SK-N-SH (cell line): ENCODE data around the gene COX10. TPM values are rescaled to one million over a fixed set of nuclear protein-coding genes. Genes with fewer than 3 reads are reported as not detected.

Source experiments
- CTCF ChIA-PET: fragments of 300-600, 350-600 bp; formaldehyde crosslinking; extraction: SDS; loops from one replicate; lab custom pipeline; 2021; lab: Yijun Ruan, JAX
- POLR2A ChIA-PET: fragments of 350-600 bp; sonication (Branson Sonifier 250); formaldehyde crosslinking; extraction: SDS; loops from one replicate; lab custom pipeline; 2020; ENCODE audit warnings: antibody characterized with exemption, inconsistent platforms; lab: Yijun Ruan, JAX
- DNase-seq: peaks from one replicate; pipeline ENCODE4 v3.0.0; 2012
- H2AFZ ChIP-seq: fragments of 200-600 bp; sonication (generic); 2 replicates; pipeline ENCODE4 v1.8.1; 2016; ENCODE audit warnings: antibody characterized with exemption, mild to moderate bottlenecking, low read depth
- H3F3A ChIP-seq: fragments of 200-600 bp; sonication (generic); replicated peaks from 2 replicates; pipeline ENCODE3; 2016; ENCODE audit warnings: antibody characterized with exemption, mild to moderate bottlenecking; ENCODE audit not compliant: insufficient read depth
- H3K27ac ChIP-seq, 2 experiments: fragments of 200-500 bp in 1 of 2; fragments of 200-600 bp in 1 of 2; sonication (Bioruptor generic) in 1 of 2; sonication (generic), shearing (Covaris generic) in 1 of 2; 2 replicates each; pipeline versions ENCODE4 v1.5.1 to v1.6.1; 2014 to 2016; ENCODE audit warnings: low read depth in 2 of 2, inconsistent platforms in 1 of 2, low read length in 1 of 2, mild to moderate bottlenecking in 1 of 2, mixed read lengths in 1 of 2
- H3K27me3 ChIP-seq: fragments of 200-600 bp; sonication (generic), shearing (Covaris generic); 2 replicates; pipeline ENCODE4 v1.6.1; 2016; ENCODE audit warnings: mixed run types; ENCODE audit not compliant: insufficient read depth
- H3K36me3 ChIP-seq, 2 experiments: fragments of 200-500 bp in 1 of 2; fragments of 200-600 bp in 1 of 2; sonication (Bioruptor generic) in 1 of 2; sonication (generic) in 1 of 2; replicated peaks in 1 of 2; 2 replicates each; pipeline versions ENCODE3 to v1.5.1; 2014 to 2016; ENCODE audit warnings: low read length in 1 of 2, mild to moderate bottlenecking in 1 of 2; ENCODE audit not compliant: insufficient read depth in 2 of 2, control insufficient read depth in 1 of 2
- H3K4me1 ChIP-seq, 2 experiments: fragments of 200-500 bp in 1 of 2; fragments of 200-600 bp in 1 of 2; sonication (Bioruptor generic) in 1 of 2; sonication (generic), shearing (Covaris generic) in 1 of 2; 2 replicates each; pipeline versions ENCODE4 v1.5.1 to v1.6.1; 2014 to 2016; ENCODE audit warnings: low read depth in 1 of 2, low read length in 1 of 2, mixed run types in 1 of 2; ENCODE audit not compliant: insufficient read depth in 2 of 2, control insufficient read depth in 1 of 2
- H3K4me2 ChIP-seq: fragments of 200-600 bp; sonication (generic), shearing (Covaris generic); 2 replicates; pipeline ENCODE4 v1.6.1; 2017; ENCODE audit warnings: mixed run types
- H3K4me3 ChIP-seq, 2 experiments: fragments of 200-500 bp in 1 of 2; fragments of 200-600 bp in 1 of 2; sonication (Bioruptor generic) in 1 of 2; sonication (generic), shearing (Covaris generic) in 1 of 2; 2 replicates each; pipeline versions ENCODE4 v1.5.1 to v1.8.1; 2014 to 2016; ENCODE audit warnings: low read depth in 2 of 2, inconsistent platforms in 1 of 2, low read length in 1 of 2, mild to moderate bottlenecking in 1 of 2, mixed read lengths in 1 of 2, moderate library complexity in 1 of 2
- H3K79me2 ChIP-seq: fragments of 200-600 bp; sonication (generic); 2 replicates; pipeline ENCODE4 v1.8.1; 2017; ENCODE audit warnings: mild to moderate bottlenecking; ENCODE audit not compliant: insufficient read depth
- H3K9ac ChIP-seq: fragments of 200-600 bp; sonication (generic); 2 replicates; pipeline ENCODE4 v1.6.1; 2017; ENCODE audit warnings: mixed run types
- H3K9me2 ChIP-seq: fragments of 200-600 bp; sonication (generic); 2 replicates; pipeline ENCODE4 v1.6.1; 2017; ENCODE audit warnings: mixed run types
- H3K9me3 ChIP-seq: fragments of 200-600 bp; sonication (generic); 2 replicates; pipeline ENCODE4 v1.6.1; 2017; ENCODE audit warnings: mixed run types, mild to moderate bottlenecking, moderate library complexity
- H4K20me1 ChIP-seq: fragments of 200-600 bp; sonication (generic); 2 replicates; pipeline ENCODE4 v1.6.1; 2017; ENCODE audit warnings: mild to moderate bottlenecking, mixed run types; ENCODE audit not compliant: insufficient read depth
- CTCF ChIP-seq: fragments of 200-600 bp; sonication (generic); IDR thresholded peaks from 2 replicates; pipeline ENCODE4 v1.6.1; 2017; ENCODE audit warnings: antibody characterized with exemption, mild to moderate bottlenecking, moderate library complexity
- EP300 ChIP-seq, 2 experiments: IDR thresholded peaks; 2 replicates each; pipeline versions ENCODE4 v1.4.0 to v1.6.1; 2012; ENCODE audit warnings: borderline replicate concordance in 1 of 2, low read depth in 1 of 2, low read length in 1 of 2
- EZH2phosphoT487 ChIP-seq: fragments of 200-600 bp; sonication (generic); IDR thresholded peaks from 2 replicates; pipeline ENCODE4 v1.6.1; 2017; ENCODE audit warnings: low read depth, mixed run types, mild to moderate bottlenecking, antibody characterized with exemption, moderate library complexity, borderline replicate concordance
- GABPA ChIP-seq: IDR thresholded peaks from 2 replicates; pipeline ENCODE4 v1.4.0; 2012; ENCODE audit warnings: low read depth, mild to moderate bottlenecking
- MEF2A ChIP-seq: IDR thresholded peaks from 2 replicates; pipeline ENCODE4 v1.4.0; 2012; ENCODE audit warnings: low read depth, borderline replicate concordance
- NFIC ChIP-seq: IDR thresholded peaks from 2 replicates; pipeline ENCODE4 v1.4.0; 2012; ENCODE audit warnings: borderline replicate concordance
- NRF1 ChIP-seq: IDR thresholded peaks from 2 replicates; pipeline ENCODE4 v1.6.1; 2012; ENCODE audit warnings: low read depth, mild to moderate bottlenecking, low read length
- RCOR1 ChIP-seq: fragments of 150-350 bp; IDR thresholded peaks from 2 replicates; pipeline ENCODE4 v1.6.1; 2017; ENCODE audit warnings: antibody characterized with exemption, low read length
- REST ChIP-seq: IDR thresholded peaks from 2 replicates; pipeline ENCODE4 v1.6.1; 2012; ENCODE audit warnings: mild to moderate bottlenecking, low read depth, low read length, moderate library complexity
- RFX5 ChIP-seq: IDR thresholded peaks from 2 replicates; pipeline ENCODE4 v1.6.1; 2012; ENCODE audit warnings: mild to moderate bottlenecking, improper control_type of control experiment, low read length
- RXRA ChIP-seq: IDR thresholded peaks from 2 replicates; pipeline ENCODE4 v1.4.0; 2012; ENCODE audit warnings: low read depth, mild to moderate bottlenecking, borderline replicate concordance
- SIN3A ChIP-seq: IDR thresholded peaks from 2 replicates; pipeline ENCODE4 v1.6.1; 2012; ENCODE audit warnings: low read depth, mild to moderate bottlenecking, low read length, moderate library complexity, borderline replicate concordance
- TAF1 ChIP-seq: IDR thresholded peaks from 2 replicates; pipeline ENCODE4 v1.6.1; 2012; ENCODE audit warnings: low read depth, mild to moderate bottlenecking, low read length, moderate library complexity, borderline replicate concordance
- TCF12 ChIP-seq: IDR thresholded peaks from 2 replicates; pipeline ENCODE4 v1.4.0; 2012
- TEAD4 ChIP-seq: IDR thresholded peaks from 2 replicates; pipeline ENCODE4 v1.4.0; 2012; ENCODE audit warnings: mild to moderate bottlenecking, borderline replicate concordance; ENCODE audit not compliant: insufficient read depth
- ZBTB33 ChIP-seq: IDR thresholded peaks from 2 replicates; pipeline ENCODE4 v1.4.0; 2012; ENCODE audit warnings: low read depth, borderline replicate concordance
- WGBS: methylation state at CpG from one replicate; pipeline ENCODE4 v1.1.6; 2017; ENCODE audit warnings: low lambda C conversion rate; 5-methylcytosine and 5-hydroxymethylcytosine counted together
- polyA plus RNA-seq, 3 experiments: library from polyadenylated mRNA; depleted of rRNA; stranded (reverse); fragments of >200 nt; gene quantifications; 2 replicates each; pipeline ENCODE4 v1.2.3, GENCODE V29; 2012

Gene COX10
- polyA plus RNA-seq, 1 of the 3 experiments (the other 2 are of a cell fraction) = 8.7 TPM

GRCh38 chr17:14157822-14158221 lies 88.5 kb downstream of the COX10 start:
- Histone ChIP-seq H4K20me1 (no peaks in the 10 kb centered on the region), H3K4me1 (no peaks in the 10 kb centered on the region), H3K27ac (no peak overlapping the region), H3F3A (no peaks in the 10 kb centered on the region), H3K36me3 (peaks cover 6 to 12% of the 10 kb centered on the region in 2 experiments), H3K9me2 (no peaks in the 10 kb centered on the region), H3K4me3 (no peak overlapping the region), H3K79me2 (no peaks in the 10 kb centered on the region; the same call in 1 of the 2 replicates), H3K4me2 (no peak overlapping the region), H3K27me3 (no peaks in the 10 kb centered on the region), H2AFZ (no peak overlapping the region), H3K9ac (no peak overlapping the region), H3K9me3 (no peaks in the 10 kb centered on the region)
- 93% methylated on average over 1 of the region's 1 CpG for whole genome bisulfite sequencing
- DNase-seq = no peak
- ChIA-PET CTCF (no interaction called here), POLR2A (no interaction called here)
- TF ChIP-seq ZBTB33 = no peak
- no peak for TF ChIP-seq TAF1
- no peak for TF ChIP-seq NRF1
- TF ChIP-seq EP300 (IDR thresholded peaks at IDR 0.05; ENCODE audit: borderline replicate concordance in 1 of 2, low read depth in 1 of 2, low read length in 1 of 2) = no peak
- no peak for TF ChIP-seq EZH2phosphoT487
- TF ChIP-seq NFIC = no peak
- no peak for TF ChIP-seq MEF2A
- TF ChIP-seq TEAD4 = no peak
- TF ChIP-seq GABPA = no peak
- no peak for TF ChIP-seq TCF12
- no peak for TF ChIP-seq RFX5
- TF ChIP-seq RXRA = no peak
- no peak for TF ChIP-seq REST

GRCh38 chr17:14158707-14159106 lies 89.4 kb downstream of the COX10 start:
- no peaks in the 10 kb centered on the region for H3K9me2 ChIP-seq
- ChIA-PET CTCF (no interaction called here), POLR2A (no interaction called here)
- H3K4me3 ChIP-seq = no peak overlapping the region
- H3F3A ChIP-seq = no peaks in the 10 kb centered on the region
- H3K4me1 ChIP-seq = no peaks in the 10 kb centered on the region
- peaks cover 6 to 12% of the 10 kb centered on the region in 2 experiments for H3K36me3 ChIP-seq
- H3K27me3 ChIP-seq = no peaks in the 10 kb centered on the region
- 89% methylated on average over 3 of the region's 3 CpGs for WGBS
- H3K4me2 ChIP-seq = no peak overlapping the region
- H3K27ac ChIP-seq = no peak overlapping the region
- no peak overlapping the region for H2AFZ ChIP-seq
- no peak overlapping the region for H3K9ac ChIP-seq
- no peaks in the 10 kb centered on the region; the same call in 1 of the 2 replicates for H3K79me2 ChIP-seq
- no peaks in the 10 kb centered on the region for H3K9me3 ChIP-seq
- H4K20me1 ChIP-seq = no peaks in the 10 kb centered on the region
- no peak for DNase-seq
- TF ChIP-seq RFX5 (no peak), RCOR1 (no peak), EP300 (IDR thresholded peaks at IDR 0.05; ENCODE audit: borderline replicate concordance in 1 of 2, low read depth in 1 of 2, low read length in 1 of 2) (no peak), CTCF (no peak), REST (no peak), NFIC (no peak), SIN3A (no peak), MEF2A (no peak)
